H1 (cell line): Measurements from ENCODE around the gene CAPN2. TPM values are rescaled to one million over a fixed set of nuclear protein-coding genes. Genes with fewer than 3 reads are reported as not detected.

Experiments used
- CTCF ChIA-PET: fragments of 300-600 bp; sonication (Branson Sonifier 250); formaldehyde crosslinking; loops from one replicate; lab custom pipeline; 2021; ENCODE audit not compliant: partially characterized antibody; lab: Charles Lee
- POLR2A ChIA-PET: fragments of 300-600 bp; sonication (Branson Sonifier 250); formaldehyde crosslinking; loops from one replicate; lab custom pipeline; 2021; ENCODE audit warnings: inconsistent platforms; ENCODE audit not compliant: partially characterized antibody; lab: Charles Lee
- DNase-seq, 2 experiments: peaks; one replicate each; pipeline versions ENCODE4 v3.0.0 to v3.0.0-alpha.2; 2010 to 2022; ENCODE audit warnings: low spot score in 2 of 2, low read depth in 1 of 2, mixed read lengths in 1 of 2
- FAIRE-seq: peaks from 2 replicates; lab custom pipeline; 2011; peaks lifted over from hg19 to GRCh38; lab: Jason Lieb, UNC
- H2AFZ ChIP-seq: 2 replicates; pipeline ENCODE4 v1.8.1; 2012; ENCODE audit warnings: low read length, inconsistent platforms
- H2AK5ac ChIP-seq: 2 replicates; pipeline ENCODE4 v1.6.1; 2013; ENCODE audit warnings: low read depth, low read length
- H2BK120ac ChIP-seq: replicated peaks from 2 replicates; pipeline ENCODE3; 2013; ENCODE audit warnings: low read depth, low read length, inconsistent platforms
- H2BK12ac ChIP-seq: 2 replicates; pipeline ENCODE4 v1.6.1; 2013; ENCODE audit warnings: low read depth, low read length
- H2BK15ac ChIP-seq: 2 replicates; pipeline ENCODE4 v1.6.1; 2013; ENCODE audit warnings: low read length
- H2BK20ac ChIP-seq: 2 replicates; pipeline ENCODE4 v1.6.1; 2013; ENCODE audit warnings: low read length
- H2BK5ac ChIP-seq: 2 replicates; pipeline ENCODE4 v1.6.1; 2013; ENCODE audit warnings: low read depth, low read length
- H3K14ac ChIP-seq: 2 replicates; pipeline ENCODE4 v1.6.1; 2013; ENCODE audit warnings: inconsistent platforms; ENCODE audit not compliant: insufficient read length
- H3K18ac ChIP-seq: 2 replicates; pipeline ENCODE4 v1.6.1; 2013; ENCODE audit warnings: low read length; ENCODE audit errors: extremely low read depth
- H3K23ac ChIP-seq: 2 replicates; pipeline ENCODE4 v1.6.1; 2013; ENCODE audit warnings: inconsistent platforms; ENCODE audit not compliant: insufficient read length
- H3K23me2 ChIP-seq: 2 replicates; pipeline ENCODE4 v1.6.1; 2013; ENCODE audit warnings: low read depth, low read length
- H3K27ac ChIP-seq: 2 replicates; pipeline ENCODE4 v1.6.1; 2011; ENCODE audit warnings: low read depth, low read length, inconsistent platforms
- H3K27me3 ChIP-seq, 4 experiments: replicated peaks in 1 of 4; 1 replicate in 1 of 4; 2 replicates in 3 of 4; pipeline versions ENCODE4 v1.6.1 to v1.8.1; 2011 to 2013; ENCODE audit warnings: low read length in 3 of 4, mild to moderate bottlenecking in 3 of 4, inconsistent platforms in 2 of 4, mixed read lengths in 2 of 4, moderate library complexity in 1 of 4; ENCODE audit not compliant: control insufficient read depth in 3 of 4, insufficient read depth in 3 of 4; ENCODE audit errors: extremely low read depth in 1 of 4
- H3K36me3 ChIP-seq, 4 experiments: 2 replicates each; pipeline versions ENCODE4 v1.6.1 to v1.8.1; 2011 to 2013; ENCODE audit warnings: mild to moderate bottlenecking in 4 of 4, low read length in 3 of 4, moderate library complexity in 2 of 4, control low read depth in 1 of 4, inconsistent platforms in 1 of 4; ENCODE audit not compliant: insufficient read depth in 4 of 4, control insufficient read depth in 2 of 4
- H3K4ac ChIP-seq: replicated peaks from 2 replicates; pipeline ENCODE3; 2013; ENCODE audit warnings: low read length, low read depth, mixed read lengths, inconsistent platforms; ENCODE audit not compliant: insufficient read length
- H3K4me1 ChIP-seq, 4 experiments: replicated peaks in 1 of 4; 1 replicate in 1 of 4; 2 replicates in 3 of 4; pipeline versions ENCODE4 v1.6.1 to v1.8.1; 2011 to 2013; ENCODE audit warnings: low read length in 3 of 4, inconsistent platforms in 2 of 4, mixed read lengths in 1 of 4; ENCODE audit not compliant: insufficient read depth in 4 of 4, control insufficient read depth in 3 of 4
- H3K4me2 ChIP-seq, 2 experiments: 2 replicates each; pipeline versions ENCODE4 v1.6.1 to v1.8.1; 2011 to 2013; ENCODE audit warnings: low read depth in 2 of 2, low read length in 2 of 2, control low read depth in 1 of 2, inconsistent platforms in 1 of 2, mild to moderate bottlenecking in 1 of 2; ENCODE audit not compliant: insufficient read depth in 1 of 2
- H3K4me3 ChIP-seq, 4 experiments: fragments of 200-600, 300-600 bp in 1 of 4; sonication (generic), shearing (Covaris generic), sonication (Bioruptor Twin) in 1 of 4; 2 replicates each; pipeline versions ENCODE4 v1.5.1 to v1.8.1; 2011 to 2016; ENCODE audit warnings: low read length in 4 of 4, low read depth in 3 of 4, control low read depth in 2 of 4, inconsistent platforms in 2 of 4, mild to moderate bottlenecking in 2 of 4, mixed read lengths in 1 of 4, moderate library complexity in 1 of 4; ENCODE audit not compliant: insufficient read depth in 2 of 4; ENCODE audit errors: extremely low read depth in 1 of 4
- H3K56ac ChIP-seq: replicated peaks from 2 replicates; pipeline ENCODE3; 2013; ENCODE audit warnings: low read depth, mild to moderate bottlenecking, mixed read lengths, low read length, inconsistent platforms; ENCODE audit not compliant: insufficient read length
- H3K79me1 ChIP-seq: 2 replicates; pipeline ENCODE4 v1.6.1; 2013; ENCODE audit warnings: low read depth, low read length, control low read depth
- H3K79me2 ChIP-seq, 2 experiments: 2 replicates each; pipeline versions ENCODE4 v1.6.1 to v1.8.1; 2012 to 2013; ENCODE audit warnings: low read length in 2 of 2, mild to moderate bottlenecking in 2 of 2, inconsistent platforms in 1 of 2; ENCODE audit not compliant: insufficient read depth in 2 of 2, control insufficient read depth in 1 of 2
- H3K9ac ChIP-seq, 4 experiments: replicated peaks in 1 of 4; 1 replicate in 1 of 4; 2 replicates in 3 of 4; pipeline versions ENCODE4 v1.6.1 to v1.8.1; 2011 to 2013; ENCODE audit warnings: low read depth in 3 of 4, low read length in 3 of 4, control low read depth in 2 of 4, mild to moderate bottlenecking in 2 of 4, moderate library complexity in 2 of 4, inconsistent platforms in 1 of 4; ENCODE audit errors: extremely low read depth in 1 of 4
- H3K9me3 ChIP-seq, 2 experiments: 2 replicates each; pipeline versions ENCODE4 v1.6.1 to v1.8.1; 2012 to 2013; ENCODE audit warnings: mild to moderate bottlenecking in 2 of 2, moderate library complexity in 2 of 2, control low read depth in 1 of 2, inconsistent platforms in 1 of 2, low read depth in 1 of 2, low read length in 1 of 2, mixed read lengths in 1 of 2; ENCODE audit not compliant: insufficient read depth in 2 of 2
- H4K20me1 ChIP-seq, 2 experiments: replicated peaks in 1 of 2; 2 replicates each; pipeline versions ENCODE3 to v1.8.1; 2011 to 2013; ENCODE audit warnings: inconsistent platforms in 2 of 2, low read length in 2 of 2, mild to moderate bottlenecking in 1 of 2; ENCODE audit not compliant: insufficient read depth in 2 of 2, control insufficient read depth in 1 of 2
- H4K5ac ChIP-seq: 2 replicates; pipeline ENCODE4 v1.6.1; 2013; ENCODE audit warnings: low read length, low read depth, mixed read lengths, inconsistent platforms; ENCODE audit not compliant: insufficient read length
- H4K8ac ChIP-seq: 2 replicates; pipeline ENCODE4 v1.8.0; 2013; ENCODE audit warnings: mild to moderate bottlenecking, moderate library complexity, low read length, inconsistent platforms; ENCODE audit not compliant: insufficient read depth; ENCODE audit errors: extremely low read depth
- H4K91ac ChIP-seq: replicated peaks from 2 replicates; pipeline ENCODE3; 2013; ENCODE audit warnings: low read length, mixed read lengths, inconsistent platforms; ENCODE audit not compliant: insufficient read length
- BRCA1 ChIP-seq: IDR thresholded peaks from 2 replicates; pipeline ENCODE4 v1.6.1; 2012; ENCODE audit warnings: low read depth, low read length, improper control_type of control experiment
- CHD2 ChIP-seq: IDR thresholded peaks from 2 replicates; pipeline ENCODE4 v1.6.1; 2012; ENCODE audit warnings: low read length, improper control_type of control experiment
- GTF2F1 ChIP-seq: IDR thresholded peaks from 2 replicates; pipeline ENCODE4 v1.6.1; 2012; ENCODE audit warnings: low read depth, low read length, improper control_type of control experiment, borderline replicate concordance
- HDAC6 ChIP-seq: IDR thresholded peaks from one replicate; pipeline ENCODE4 v1.7.1; 2012; ENCODE audit warnings: low read depth, mild to moderate bottlenecking, inconsistent platforms, low read length, moderate library complexity
- JUN ChIP-seq: IDR thresholded peaks from 2 replicates; pipeline ENCODE4 v1.6.1; 2011; ENCODE audit warnings: low read depth, mild to moderate bottlenecking, improper control_type of control experiment, low read length
- JUND ChIP-seq: IDR thresholded peaks from 2 replicates; pipeline ENCODE4 v1.6.1; 2011; ENCODE audit warnings: mild to moderate bottlenecking, improper control_type of control experiment, low read length
- MAFK ChIP-seq: IDR thresholded peaks from 2 replicates; pipeline ENCODE4 v1.6.1; 2012; ENCODE audit warnings: low read depth, mild to moderate bottlenecking, improper control_type of control experiment, low read length
- POU5F1 ChIP-seq: IDR thresholded peaks from 2 replicates; pipeline ENCODE4 v1.6.1; 2011; ENCODE audit warnings: low read depth, mild to moderate bottlenecking, low read length, moderate library complexity
- RXRA ChIP-seq: IDR thresholded peaks from 2 replicates; pipeline ENCODE4 v1.6.1; 2011; ENCODE audit warnings: low read depth, mild to moderate bottlenecking, low read length, moderate library complexity; ENCODE audit not compliant: insufficient read depth
- SP1 ChIP-seq: IDR thresholded peaks from 2 replicates; pipeline ENCODE4 v1.6.1; 2011; ENCODE audit warnings: low read depth, low read length
- TBP ChIP-seq: IDR thresholded peaks from 2 replicates; pipeline ENCODE4 v1.6.1; 2011; ENCODE audit warnings: low read depth, low read length, improper control_type of control experiment
- WGBS, 2 experiments: shearing (Covaris generic) in 1 of 2; methylation state at CpG; one replicate each; pipeline versions ENCODE4 v1.1.6 to v1.1.7; 2013 to 2015; ENCODE audit warnings: low lambda C conversion rate in 2 of 2, mixed read lengths in 2 of 2, inconsistent platforms in 1 of 2, low coverage in 1 of 2, missing lambda C conversion rate in 1 of 2; ENCODE audit not compliant: insufficient replicate concordance in 2 of 2, insufficient coverage in 1 of 2, insufficient read length in 1 of 2; ENCODE audit errors: extremely low coverage in 1 of 2, missing lambda C conversion rate in 1 of 2; 5-methylcytosine and 5-hydroxymethylcytosine counted together
- polyA plus RNA-seq, 7 experiments: library from polyadenylated mRNA; depleted of rRNA in 3 of 7; stranded (reverse) in 5 of 7; unstranded in 2 of 7; fragments of >200 nt in 5 of 7; fragments of 200-250 nt in 2 of 7; gene quantifications; 1 replicate in 5 of 7; 2 replicates in 1 of 7; 4 replicates in 1 of 7; pipeline versions ENCODE4 v1.2.1 to v1.2.3, GENCODE V29; 2011 to 2013; ENCODE audit warnings: missing spikeins in 2 of 7, mixed read lengths in 2 of 7
- total RNA-seq: library from RNA; stranded (reverse); fragmentation: NEBNext Ultra II Directional; extraction: Animal tissue kit (Norgen Biotek cat#: 25700); gene quantifications from 2 replicates; pipeline ENCODE4 v1.2.1, GENCODE V29; 2021
- TF ChIP-seq, protein P1 (sequence below): IDR thresholded peaks from 2 replicates; pipeline ENCODE4 v1.6.1; 2011; ENCODE audit warnings: low read depth, mild to moderate bottlenecking, low read length; ENCODE audit not compliant: insufficient read depth
- TF ChIP-seq, protein P2 (sequence below): IDR thresholded peaks from 2 replicates; pipeline ENCODE4 v1.6.1; 2012; ENCODE audit warnings: inconsistent platforms

Gene CAPN2
- total and polyA plus RNA-seq, 2 of the 8 experiments (the other 6 are each of a cell fraction or from before 2014, with no cell fraction given): 9.2 to 10.3 TPM

DNA sequence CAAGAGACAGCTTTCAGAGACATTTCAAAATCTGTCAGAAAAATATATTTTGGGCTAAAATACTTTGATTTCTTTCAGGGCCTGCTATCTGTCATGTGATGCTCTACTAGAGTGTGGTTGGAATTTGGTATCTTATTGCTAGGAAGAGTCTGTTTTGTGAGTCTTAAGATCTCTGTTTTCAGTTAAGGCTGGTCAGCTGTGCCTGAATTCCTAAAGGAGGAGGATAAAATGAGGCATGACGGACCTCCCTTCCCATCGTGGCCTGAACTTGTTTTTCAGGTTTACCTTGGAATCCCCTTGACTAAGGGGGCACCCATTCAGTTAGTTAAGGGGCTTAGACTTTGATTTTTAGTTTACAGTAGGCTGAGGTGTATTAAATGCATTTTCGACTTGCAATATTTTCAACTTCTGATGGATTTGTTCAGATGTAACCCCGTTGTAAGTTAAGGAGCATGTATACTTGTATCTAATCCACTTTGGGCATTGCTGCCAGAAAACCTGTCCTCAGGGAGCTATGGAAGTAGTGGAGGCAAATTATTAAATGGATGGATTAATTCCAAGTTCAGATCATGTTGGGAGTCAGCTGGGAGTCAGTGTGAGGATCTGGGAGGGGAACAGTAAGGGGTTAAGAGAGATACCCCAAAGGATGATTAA, 18.3 kb downstream of the CAPN2 start:
- 48% methylated on average over 4 of the region's 4 CpGs; no CpG with 5 or more reads in 1 of the 2 experiments for WGBS, 2 experiments
- Histone ChIP-seq H3K27me3 (peaks cover 7 to 44% (median 40%) of the 10 kb centered on the region in 4 experiments), H3K4me2 (no peak overlapping the region)
- no peak for TF ChIP-seq JUND
- TF ChIP-seq HDAC6: no peak
- TF ChIP-seq SP1: no peak
- no peak for TF ChIP-seq POU5F1
- TF ChIP-seq BRCA1: no peak
- TF ChIP-seq, protein P1, sequence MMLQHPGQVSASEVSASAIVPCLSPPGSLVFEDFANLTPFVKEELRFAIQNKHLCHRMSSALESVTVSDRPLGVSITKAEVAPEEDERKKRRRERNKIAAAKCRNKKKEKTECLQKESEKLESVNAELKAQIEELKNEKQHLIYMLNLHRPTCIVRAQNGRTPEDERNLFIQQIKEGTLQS: no peak
- TF ChIP-seq, protein P2, sequence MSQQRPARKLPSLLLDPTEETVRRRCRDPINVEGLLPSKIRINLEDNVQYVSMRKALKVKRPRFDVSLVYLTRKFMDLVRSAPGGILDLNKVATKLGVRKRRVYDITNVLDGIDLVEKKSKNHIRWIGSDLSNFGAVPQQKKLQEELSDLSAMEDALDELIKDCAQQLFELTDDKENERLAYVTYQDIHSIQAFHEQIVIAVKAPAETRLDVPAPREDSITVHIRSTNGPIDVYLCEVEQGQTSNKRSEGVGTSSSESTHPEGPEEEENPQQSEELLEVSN: no peak
- no peak for TF ChIP-seq RXRA
- no peak for TF ChIP-seq GTF2F1
- TF ChIP-seq TBP: no peak
- TF ChIP-seq JUN: no peak
- TF ChIP-seq MAFK: no peak
- TF ChIP-seq CHD2: no peak

More for the DNA sequence above, 18.3 kb downstream of the CAPN2 start:
- Histone ChIP-seq H3K14ac (no peak overlapping the region), H3K23ac (no peak overlapping the region), H4K91ac (no peak overlapping the region), H2AK5ac (no peak overlapping the region), H3K27ac (no peak overlapping the region), H2BK12ac (no peak overlapping the region), H3K79me2 (no peaks in the 10 kb centered on the region), H2BK120ac (no peak overlapping the region), H3K18ac (no peak overlapping the region), H3K9ac (no peak overlapping the region), H2BK5ac (no peak overlapping the region), H3K36me3 (no peaks in the 10 kb centered on the region), H3K9me3 (no peaks in the 10 kb centered on the region), H3K4me3 (peak overlapping the region in 1 of 4 experiments; percentile 9; a peak in 1 of 8 replicates), H3K56ac (no peak overlapping the region), H4K5ac (no peak overlapping the region), H3K4me1 (peaks cover 14 to 49% (median 30%) of the 10 kb centered on the region in 4 experiments), H3K4ac (no peak overlapping the region), H2BK20ac (no peak overlapping the region), H3K23me2 (no peaks in the 10 kb centered on the region), H2AFZ (no peak overlapping the region), H2BK15ac (no peak overlapping the region), H3K79me1 (no peaks in the 10 kb centered on the region), H4K8ac (no peak overlapping the region), H4K20me1 (peaks cover 1 to 6% of the 10 kb centered on the region in 2 experiments)
- ChIA-PET CTCF (interaction anchor here (0.9 to 6.2 kb wide), 8 partner anchors 9 to 75 kb away, joined by 3 to 53 read pairs (median 4); partner anchors contain the start of gene CAPN2), POLR2A (interaction anchor here (2.2 kb wide), 1 partner anchor 12 kb away, joined by 7 read pairs; no protein-coding TSS in a partner anchor)
- FAIRE-seq: no peak
- DNase-seq: no peak
